Loucy (cell line): Measurements from ENCODE around the gene MAP2K3.
"Not testable (repeated sequence)": the region's sequence is repeated elsewhere in the genome, so short reads cannot be mapped to it uniquely, and the experiment has no call there.

Experiments
- H2AFZ ChIP-seq: fragments of 200-600 bp; sonication (generic); 2 replicates; pipeline ENCODE4 v1.6.0; 2016; ENCODE audit warnings: antibody characterized with exemption, mild to moderate bottlenecking, low read length, moderate library complexity
- H3F3A ChIP-seq: fragments of 200-600 bp; 2 replicates; pipeline ENCODE4 v1.6.0; 2016; ENCODE audit warnings: antibody characterized with exemption, low read depth, mild to moderate bottlenecking
- H3K27me3 ChIP-seq: fragments of 200-600 bp; sonication (generic); 2 replicates; pipeline ENCODE4 v1.6.1; 2014; ENCODE audit warnings: low read length, mild to moderate bottlenecking; ENCODE audit not compliant: insufficient read depth, poor library complexity, severe bottlenecking
- H3K36me3 ChIP-seq: fragments of 200-600 bp; sonication (generic); 2 replicates; pipeline ENCODE4 v1.6.1; 2016; ENCODE audit warnings: low read length; ENCODE audit not compliant: insufficient read depth
- H3K4me1 ChIP-seq: fragments of 200-600 bp; sonication (generic); 2 replicates; pipeline ENCODE4 v1.5.1; 2014; ENCODE audit warnings: low read length, mild to moderate bottlenecking; ENCODE audit not compliant: insufficient read depth, poor library complexity, severe bottlenecking
- H3K4me2 ChIP-seq: fragments of 200-600 bp; sonication (generic); 2 replicates; pipeline ENCODE4 v1.6.0; 2014; ENCODE audit warnings: antibody characterized with exemption, low read length, low read depth, mild to moderate bottlenecking; ENCODE audit not compliant: poor library complexity, severe bottlenecking
- H3K4me3 ChIP-seq: fragments of 200-600 bp; sonication (generic); 2 replicates; pipeline ENCODE4 v1.5.1; 2014; ENCODE audit warnings: low read length, mild to moderate bottlenecking, mixed read lengths; ENCODE audit not compliant: poor library complexity, severe bottlenecking
- H3K79me2 ChIP-seq: fragments of 200-600 bp; sonication (generic); 2 replicates; pipeline ENCODE4 v1.6.1; 2014; ENCODE audit warnings: low read length; ENCODE audit not compliant: insufficient read depth
- H3K9ac ChIP-seq: fragments of 200-600 bp; sonication (generic); 2 replicates; pipeline ENCODE4 v1.6.0; 2014; ENCODE audit warnings: mild to moderate bottlenecking, low read depth, low read length, moderate library complexity; ENCODE audit not compliant: poor library complexity, severe bottlenecking
- H3K9me2 ChIP-seq: fragments of 200-600 bp; sonication (generic); replicated peaks from 2 replicates; pipeline ENCODE4 v1.6.1; 2016; ENCODE audit warnings: low read depth, low read length, mixed read lengths
- H3K9me3 ChIP-seq: fragments of 200-600 bp; sonication (generic); 2 replicates; pipeline ENCODE4 v1.6.1; 2014; ENCODE audit warnings: mild to moderate bottlenecking, antibody characterized with exemption, low read length, low read depth; ENCODE audit not compliant: insufficient read depth
- H4K20me1 ChIP-seq: fragments of 200-600 bp; sonication (generic); 2 replicates; pipeline ENCODE4 v1.6.0; 2014; ENCODE audit warnings: antibody characterized with exemption, low read length, mild to moderate bottlenecking; ENCODE audit not compliant: insufficient read depth, poor library complexity, severe bottlenecking
- EZH2phosphoT487 ChIP-seq: fragments of 200-600 bp; IDR thresholded peaks from 2 replicates; pipeline ENCODE4 v1.6.1; 2018; ENCODE audit warnings: antibody characterized with exemption, mild to moderate bottlenecking, moderate library complexity, borderline replicate concordance
- TF ChIP-seq, protein P1 (sequence below): fragments of 200-600 bp; sonication (generic); conservative IDR thresholded peaks from 2 replicates; pipeline ENCODE4 v1.5.1; 2014; ENCODE audit warnings: mild to moderate bottlenecking, antibody characterized with exemption, low read length

MAP2K3 gene

DNA sequence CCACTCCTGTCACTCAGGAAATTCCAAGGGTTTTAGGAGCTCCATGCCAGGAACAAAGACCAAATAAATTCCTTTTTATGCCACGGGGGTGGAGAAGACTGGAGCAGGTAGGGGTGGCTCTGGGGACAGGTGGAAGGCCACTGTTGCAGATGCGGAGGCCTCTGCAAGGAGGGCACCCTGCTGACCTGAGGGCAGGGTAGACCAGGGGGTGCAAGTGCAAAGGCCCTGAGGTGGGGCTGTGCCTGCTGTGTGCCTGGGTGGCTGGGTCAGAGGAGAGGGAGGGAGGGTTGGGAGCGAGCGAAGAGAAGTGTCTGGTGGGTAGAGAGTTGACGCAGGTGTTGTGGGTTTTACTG lies 22.7 kb downstream of the MAP2K3 start:
- not testable (repeated sequence) for H3K9ac ChIP-seq, H3K9me3 ChIP-seq, H3K4me1 ChIP-seq, H4K20me1 ChIP-seq, H3K4me2 ChIP-seq, H3K27me3 ChIP-seq, H3K79me2 ChIP-seq, H3F3A ChIP-seq, H3K4me3 ChIP-seq, H2AFZ ChIP-seq, H3K9me2 ChIP-seq
- peaks cover 26% of the 10 kb centered on the region; the same call in 1 of the 2 replicates for H3K36me3 ChIP-seq

GRCh38 chr17:21308931-21309381 lies 24.4 kb downstream of the MAP2K3 start:
- H3K9me2 ChIP-seq, H3K36me3 ChIP-seq: not testable (repeated sequence)

DNA sequence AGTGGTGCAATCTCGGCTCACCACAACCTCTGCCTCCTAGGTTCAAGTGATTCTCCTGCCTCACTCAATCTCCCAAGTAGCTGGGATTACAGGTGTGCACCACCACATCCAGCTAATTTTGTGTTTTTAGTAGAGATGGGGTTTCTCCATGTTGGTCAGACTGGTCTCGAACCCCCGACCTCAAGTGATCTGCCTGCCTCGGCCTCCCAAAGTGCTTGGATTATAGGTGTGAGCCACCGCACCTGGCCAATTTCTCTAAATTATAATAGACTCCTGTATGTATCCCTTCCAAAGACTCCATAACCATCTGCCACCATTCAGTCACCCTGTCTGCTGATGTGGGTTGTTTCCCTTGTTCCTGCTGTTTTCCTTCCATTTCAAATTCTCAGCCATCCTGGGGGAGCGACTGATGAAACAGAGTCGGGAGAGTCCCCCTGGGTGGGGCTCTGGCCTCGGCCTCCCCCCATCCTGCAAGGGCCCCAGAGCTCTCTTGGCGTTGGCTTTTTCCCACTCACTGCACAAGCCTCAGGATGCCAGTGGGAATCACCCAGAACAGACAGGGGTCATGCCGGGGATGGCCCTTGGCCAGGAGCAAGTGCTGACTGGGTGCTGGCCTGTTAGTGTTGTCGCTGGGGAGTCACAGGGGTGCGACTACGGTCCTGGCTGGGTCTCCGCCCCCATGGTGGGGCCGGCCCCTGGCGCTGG lies 25.7 kb downstream of the MAP2K3 start:
- H3K4me3 ChIP-seq = not testable (repeated sequence)

More at GRCh38 chr17:21308931-21309381, 24.4 kb downstream of the MAP2K3 start:
- H3K9ac ChIP-seq, H3K27me3 ChIP-seq, H3K4me2 ChIP-seq, H4K20me1 ChIP-seq, H3K79me2 ChIP-seq, H2AFZ ChIP-seq, H3K4me1 ChIP-seq, H3F3A ChIP-seq, H3K4me3 ChIP-seq, H3K9me3 ChIP-seq: not testable (repeated sequence)

DNA sequence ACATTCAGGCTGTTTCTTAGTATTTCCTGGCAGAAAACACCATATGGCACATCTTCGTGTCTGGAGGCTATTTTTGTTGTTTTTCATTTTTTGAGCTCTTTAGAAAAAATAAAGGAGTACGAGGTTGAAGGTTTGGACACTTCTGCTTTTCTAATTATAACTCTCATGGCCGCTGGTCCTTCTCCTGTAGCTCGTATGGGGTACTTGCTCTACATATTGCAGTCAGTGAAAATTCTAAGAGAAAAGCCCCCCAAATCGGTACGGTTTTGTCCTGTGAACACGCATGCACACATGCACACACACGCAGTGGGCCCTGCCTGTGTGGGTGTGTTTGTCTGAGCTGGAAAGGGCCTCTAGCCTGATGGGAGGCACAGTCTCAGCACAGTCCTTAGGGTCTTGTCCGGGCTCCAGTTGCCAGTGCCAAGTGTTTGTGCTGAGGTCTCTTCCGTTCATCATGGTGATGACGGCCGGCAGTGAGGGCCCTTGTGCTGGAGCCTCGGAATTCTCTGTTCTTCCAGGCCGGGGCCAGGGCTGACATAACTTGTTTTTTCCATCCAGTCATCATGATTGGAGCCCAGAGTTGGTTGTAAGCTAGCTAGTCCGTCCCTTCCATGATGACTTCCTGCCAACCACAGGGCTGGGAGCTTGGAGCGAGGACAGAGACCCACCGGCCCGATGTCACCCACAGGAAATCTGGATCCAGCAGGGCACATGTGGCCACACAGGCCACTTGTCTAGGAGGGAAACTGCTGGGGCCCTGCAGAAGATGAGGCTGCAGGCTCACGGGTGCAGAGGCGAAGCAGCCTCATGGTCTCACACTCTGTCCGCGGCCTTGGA lies 26.5 kb downstream of the MAP2K3 start:
- H3K9me2 ChIP-seq, H3K9me3 ChIP-seq, H3F3A ChIP-seq, H3K9ac ChIP-seq, H4K20me1 ChIP-seq, H3K4me1 ChIP-seq, H3K4me2 ChIP-seq, H3K4me3 ChIP-seq, H3K27me3 ChIP-seq, H2AFZ ChIP-seq, H3K36me3 ChIP-seq, H3K79me2 ChIP-seq: not testable (repeated sequence)

More for the DNA sequence above, 25.7 kb downstream of the MAP2K3 start:
- H3K27me3 ChIP-seq, H3K79me2 ChIP-seq, H3K9me3 ChIP-seq, H2AFZ ChIP-seq, H3K9ac ChIP-seq, H3K9me2 ChIP-seq, H4K20me1 ChIP-seq, H3K36me3 ChIP-seq, H3F3A ChIP-seq, H3K4me1 ChIP-seq, H3K4me2 ChIP-seq: not testable (repeated sequence)

DNA sequence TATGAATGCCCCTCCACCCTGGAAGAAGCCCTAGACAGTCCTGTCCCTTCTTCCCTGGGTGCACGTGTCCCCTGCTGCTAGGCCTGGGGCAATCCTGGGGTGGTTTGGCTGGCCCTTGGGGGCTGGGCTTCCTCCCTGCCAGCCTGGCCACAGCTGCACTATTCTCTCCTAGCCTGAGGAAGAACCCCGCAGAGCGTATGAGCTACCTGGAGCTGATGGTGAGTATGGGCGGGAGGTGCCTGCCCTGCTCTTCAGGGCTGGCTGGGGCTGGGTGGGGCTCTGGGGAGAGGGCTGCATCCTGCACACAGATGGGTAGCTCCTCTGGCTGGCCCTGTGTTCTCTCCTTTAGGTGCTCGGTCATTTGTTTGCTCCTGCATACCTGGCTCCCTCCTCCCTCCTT lies 28.8 kb downstream of the MAP2K3 start:
- no peaks in the 10 kb centered on the region for H3K9me3 ChIP-seq
- no peaks in the 10 kb centered on the region for H3K4me1 ChIP-seq
- H3K9ac ChIP-seq = no peak overlapping the region
- H3K36me3 ChIP-seq = no peaks in the 10 kb centered on the region; the same call in 1 of the 2 replicates
- no peaks in the 10 kb centered on the region for H3F3A ChIP-seq
- H4K20me1 ChIP-seq = no peaks in the 10 kb centered on the region
- TF ChIP-seq EZH2phosphoT487 = no peak
- TF ChIP-seq, protein P1, sequence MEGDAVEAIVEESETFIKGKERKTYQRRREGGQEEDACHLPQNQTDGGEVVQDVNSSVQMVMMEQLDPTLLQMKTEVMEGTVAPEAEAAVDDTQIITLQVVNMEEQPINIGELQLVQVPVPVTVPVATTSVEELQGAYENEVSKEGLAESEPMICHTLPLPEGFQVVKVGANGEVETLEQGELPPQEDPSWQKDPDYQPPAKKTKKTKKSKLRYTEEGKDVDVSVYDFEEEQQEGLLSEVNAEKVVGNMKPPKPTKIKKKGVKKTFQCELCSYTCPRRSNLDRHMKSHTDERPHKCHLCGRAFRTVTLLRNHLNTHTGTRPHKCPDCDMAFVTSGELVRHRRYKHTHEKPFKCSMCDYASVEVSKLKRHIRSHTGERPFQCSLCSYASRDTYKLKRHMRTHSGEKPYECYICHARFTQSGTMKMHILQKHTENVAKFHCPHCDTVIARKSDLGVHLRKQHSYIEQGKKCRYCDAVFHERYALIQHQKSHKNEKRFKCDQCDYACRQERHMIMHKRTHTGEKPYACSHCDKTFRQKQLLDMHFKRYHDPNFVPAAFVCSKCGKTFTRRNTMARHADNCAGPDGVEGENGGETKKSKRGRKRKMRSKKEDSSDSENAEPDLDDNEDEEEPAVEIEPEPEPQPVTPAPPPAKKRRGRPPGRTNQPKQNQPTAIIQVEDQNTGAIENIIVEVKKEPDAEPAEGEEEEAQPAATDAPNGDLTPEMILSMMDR = no peak
- H2AFZ ChIP-seq = no peak overlapping the region
- no peaks in the 10 kb centered on the region for H3K27me3 ChIP-seq
- no peaks in the 10 kb centered on the region for H3K79me2 ChIP-seq
- H3K9me2 ChIP-seq = no peaks in the 10 kb centered on the region
- no peak overlapping the region for H3K4me2 ChIP-seq
- H3K4me3 ChIP-seq = no peak overlapping the region

DNA sequence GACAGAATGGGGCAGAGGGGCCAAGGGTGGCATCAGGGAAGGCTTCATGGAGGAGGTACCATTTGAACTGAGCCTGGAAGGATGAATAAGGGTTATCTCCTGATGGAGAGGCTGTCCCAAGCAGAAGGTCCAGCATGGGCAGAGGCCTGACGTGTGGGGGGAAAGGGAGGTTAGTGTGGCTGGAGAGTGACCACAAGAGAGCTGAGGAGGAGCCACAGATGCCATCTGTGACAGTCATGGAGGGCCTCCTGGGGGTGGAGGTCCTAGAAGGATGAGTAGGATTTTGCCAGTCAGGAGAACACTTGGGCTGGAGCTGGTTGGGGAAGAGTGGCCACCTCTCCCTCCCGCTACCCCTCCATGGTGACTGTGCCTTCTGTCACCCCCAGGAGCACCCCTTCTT lies 29.2 kb downstream of the MAP2K3 start:
- H4K20me1 ChIP-seq = not testable (repeated sequence)

More for the DNA sequence above, 29.2 kb downstream of the MAP2K3 start:
- H3K4me1 ChIP-seq, H3K4me3 ChIP-seq, H3K4me2 ChIP-seq, H3K79me2 ChIP-seq, H3K27me3 ChIP-seq, H3K9me3 ChIP-seq, H3K9ac ChIP-seq, H2AFZ ChIP-seq, H3F3A ChIP-seq, H3K36me3 ChIP-seq, H3K9me2 ChIP-seq: not testable (repeated sequence)
